Measurements from ENCODE around the gene LRRC61.

- TF ChIP-seq CAMTA2 (CRISPR knock-in tag; IDR thresholded peaks at IDR 0.05; ENCODE audit: borderline replicate concordance) (no peak), ZBTB38 (CRISPR knock-in tag; IDR thresholded peaks at IDR 0.05) (no peak), ZNF256 (CRISPR knock-in tag; conservative IDR thresholded peaks at IDR 0.05) (no peak), CTCF (CRISPR knock-in tag; IDR thresholded peaks at IDR 0.05) (no peak), MTF1 (CRISPR knock-in tag; IDR thresholded peaks at IDR 0.05) (no peak), ZC3H4 (CRISPR knock-in tag; IDR thresholded peaks at IDR 0.05; ENCODE audit: borderline replicate concordance) (no peak), MAX (IDR thresholded peaks at IDR 0.05) (no peak), ZNF496 (CRISPR knock-in tag; IDR thresholded peaks at IDR 0.05; ENCODE audit: insufficient replicate concordance) (no peak), REPIN1 (CRISPR knock-in tag; IDR thresholded peaks at IDR 0.05; ENCODE audit: borderline replicate concordance, low read depth) (no peak), ZNF274 (CRISPR knock-in tag; IDR thresholded peaks at IDR 0.05) (no peak), ELF4 (CRISPR knock-in tag; IDR thresholded peaks at IDR 0.05; ENCODE audit: borderline replicate concordance) (no peak), MEIS1 (CRISPR knock-in tag; IDR thresholded peaks at IDR 0.05; ENCODE audit: borderline replicate concordance) (no peak)
Observed at GRCh38 chr7:150334108-150334507, 11.0 kb downstream of the LRRC61 start.

Data from HepG2 (cell line).